Calu3 (cell line): ENCODE data around the gene PRKAG2. TPM values are rescaled to one million over a fixed set of nuclear protein-coding genes. Genes with fewer than 3 reads are reported as not detected.

ENCODE experiments used
- BruUV-seq: library from RNA; stranded (reverse); fragments of 400-500 nt; replicated peaks from 2 replicates; lab custom pipeline; 2021; lab: Mats Ljungman, UMichigan
- CTCF ChIA-PET: fragments of 300-600 bp; sonication (Branson Sonifier 250); formaldehyde crosslinking; loops from one replicate; lab custom pipeline; 2022; ENCODE audit warnings: antibody characterized with exemption; lab: Charles Lee
- DNase-seq: peaks from one replicate; pipeline ENCODE4 v3.0.0; 2022
- H3K27ac Mint-ChIP-seq: one replicate; pipeline ENCODE4 v1.8.0; 2022; ENCODE audit warnings: mixed read lengths; ENCODE audit not compliant: unreplicated experiment
- H3K27me3 Mint-ChIP-seq: one replicate; pipeline ENCODE4 v1.8.0; 2022; ENCODE audit warnings: mixed read lengths; ENCODE audit not compliant: unreplicated experiment
- H3K36me3 Mint-ChIP-seq: one replicate; pipeline ENCODE4 v1.8.0; 2022; ENCODE audit warnings: mild to moderate bottlenecking, moderate library complexity, mixed read lengths; ENCODE audit not compliant: insufficient read depth, unreplicated experiment
- H3K4me1 Mint-ChIP-seq: one replicate; pipeline ENCODE4 v1.8.0; 2022; ENCODE audit warnings: mild to moderate bottlenecking, low read depth, mixed read lengths; ENCODE audit not compliant: unreplicated experiment
- H3K4me3 Mint-ChIP-seq: one replicate; pipeline ENCODE4 v1.8.0; 2022; ENCODE audit warnings: mild to moderate bottlenecking, low read depth, moderate library complexity, mixed read lengths; ENCODE audit not compliant: unreplicated experiment
- H3K9me3 Mint-ChIP-seq: one replicate; pipeline ENCODE4 v1.8.0; 2022; ENCODE audit warnings: low read depth, mixed read lengths; ENCODE audit not compliant: unreplicated experiment
- CTCF ChIP-seq: fragments of 200-600 bp; IDR thresholded peaks from one replicate; pipeline ENCODE4 v1.8.0; 2022; ENCODE audit warnings: antibody characterized with exemption; ENCODE audit not compliant: unreplicated experiment
- intact Hi-C: fragments of 100-400 bp; cut with micrococcal nuclease; formaldehyde crosslinking; loops from one replicate; pipeline ENCODE4 v1.10.0; 2022; ENCODE audit not compliant: unreplicated experiment
- total RNA-seq: library from RNA; stranded (reverse); gene quantifications from 2 replicates; pipeline ENCODE4 v1.2.3, GENCODE V29; 2022

The PRKAG2 gene
- total RNA-seq, 1 experiment from 2014 or later = 22.4 TPM

GRCh38 chr7:151889406-151890354, 12.8 kb upstream of the PRKAG2 start:
- no TSS peak for BruUV-seq
- no peaks in the 10 kb centered on the region for H3K4me1 Mint-ChIP-seq
- no peak for TF ChIP-seq CTCF
- intact Hi-C loops = no loop called here
- H3K36me3 Mint-ChIP-seq = no peaks in the 10 kb centered on the region
- DNase-seq = no peak
- CTCF ChIA-PET = no interaction called here
- no peak overlapping the region for H3K27ac Mint-ChIP-seq
- no peaks in the 10 kb centered on the region for H3K9me3 Mint-ChIP-seq
- H3K4me3 Mint-ChIP-seq = no peak overlapping the region
- H3K27me3 Mint-ChIP-seq = peaks cover 100% of the 10 kb centered on the region

GRCh38 chr7:151888079-151889067, 11.5 kb upstream of the PRKAG2 start:
- no TSS peak for BruUV-seq
- intact Hi-C loops = no loop called here
- DNase-seq = peak; percentile 19
- Mint-ChIP-seq H3K27me3 (peaks cover 93% of the 10 kb centered on the region), H3K27ac (no peak overlapping the region), H3K9me3 (no peaks in the 10 kb centered on the region), H3K4me3 (no peak overlapping the region), H3K36me3 (no peaks in the 10 kb centered on the region), H3K4me1 (no peaks in the 10 kb centered on the region)
- TF ChIP-seq CTCF = no peak
- CTCF ChIA-PET = interaction anchor here (0.8 kb wide), 1 partner anchor 13 kb away, joined by 6 read pairs; no protein-coding TSS in a partner anchor

GRCh38 chr7:151886783-151887182, 9.9 kb upstream of the PRKAG2 start:
- Mint-ChIP-seq H3K4me3 (no peak overlapping the region), H3K4me1 (no peaks in the 10 kb centered on the region), H3K36me3 (no peaks in the 10 kb centered on the region), H3K27ac (no peak overlapping the region), H3K27me3 (peaks cover 93% of the 10 kb centered on the region), H3K9me3 (no peaks in the 10 kb centered on the region)
- intact Hi-C loops = no loop called here
- TF ChIP-seq CTCF = no peak
- BruUV-seq = no TSS peak
- no peak for DNase-seq
- CTCF ChIA-PET = no interaction called here

GRCh38 chr7:151885202-151885580, 8.3 kb upstream of the PRKAG2 start:
- no peak for TF ChIP-seq CTCF
- Mint-ChIP-seq H3K4me3 (no peak overlapping the region), H3K9me3 (no peaks in the 10 kb centered on the region), H3K27ac (no peak overlapping the region), H3K36me3 (no peaks in the 10 kb centered on the region), H3K27me3 (peaks cover 93% of the 10 kb centered on the region), H3K4me1 (no peaks in the 10 kb centered on the region)
- CTCF ChIA-PET = no interaction called here
- DNase-seq = no peak
- intact Hi-C loops = no loop called here
- no TSS peak for BruUV-seq
